DMS153 (cell line): Measurements from ENCODE around the gene ZNF566.
A peak's percentile ranks its signal among the peaks of the same experiment; 100 is the strongest.
"Not testable (repeated sequence)": the region's sequence is repeated elsewhere in the genome, so short reads cannot be mapped to it uniquely, and the experiment has no call there.

Experiments used
- DNase-seq: peaks from one replicate; lab custom pipeline; 2025; lab: John Stamatoyannopoulos, UW

The ZNF566 gene

GRCh38 chr19:36489118-36489919, at the start of gene ZNF566:
TSS of gene ZNF566 (minus strand) at chr19:36489561. CDS start at chr19:36476557, 13,004 bp downstream.
- peak; percentile 93 for DNase-seq

- DNase-seq, result no peak
These were observed 39.7 kb upstream of the ZNF566 start for GRCh38 chr19:36528921-36529518.

- DNase-seq, result peak; percentile 94
These were observed 39.0 kb upstream of the ZNF566 start, which contains the start of gene ZNF260 for GRCh38 chr19:36528194-36528920. TSS of gene ZNF260 (minus strand) at chr19:36528271. CDS start at chr19:36515238, 13,033 bp downstream.

GRCh38 chr19:36527873-36528193, 38.5 kb upstream of the ZNF566 start:
- DNase-seq, result no peak

GRCh38 chr19:36527341-36527740, 38.0 kb upstream of the ZNF566 start:
- no peak for DNase-seq

GRCh38 chr19:36526581-36526980, 37.2 kb upstream of the ZNF566 start:
- no peak for DNase-seq

GRCh38 chr19:36524617-36525016, 35.3 kb upstream of the ZNF566 start:
- DNase-seq, result no peak

GRCh38 chr19:36514012-36514612, 24.8 kb upstream of the ZNF566 start:
- no peak for DNase-seq

- no peak for DNase-seq
These were observed 19.0 kb upstream of the ZNF566 start for GRCh38 chr19:36508325-36508724.

- no peak for DNase-seq
These were observed 12.6 kb upstream of the ZNF566 start for GRCh38 chr19:36501973-36502372.

- DNase-seq, result no peak
These were observed 7.6 kb upstream of the ZNF566 start for GRCh38 chr19:36497001-36497400.

- not testable (repeated sequence) for DNase-seq
These were observed 3.5 kb upstream of the ZNF566 start for GRCh38 chr19:36492689-36493453.

GRCh38 chr19:36490846-36491245, 1.5 kb upstream of the ZNF566 start:
- DNase-seq, result not testable (repeated sequence)

GRCh38 chr19:36489920-36490415, 607 bp upstream of the ZNF566 start:
- DNase-seq, result peak; percentile 89

- DNase-seq, result no peak
These were observed 579 bp downstream of the ZNF566 start for GRCh38 chr19:36488846-36489117.

- no peak for DNase-seq
These were observed 1.1 kb downstream of the ZNF566 start for GRCh38 chr19:36488118-36488845.

GRCh38 chr19:36483653-36484052, 5.7 kb downstream of the ZNF566 start:
- DNase-seq, result no peak

GRCh38 chr19:36482876-36483275, 6.5 kb downstream of the ZNF566 start:
- no peak for DNase-seq

GRCh38 chr19:36460046-36460445, 29.3 kb downstream of the ZNF566 start:
- no peak for DNase-seq

- DNase-seq, result no peak
These were observed 32.5 kb downstream of the ZNF566 start for GRCh38 chr19:36456831-36457230.

- no peak for DNase-seq
These were observed 40.2 kb downstream of the ZNF566 start for GRCh38 chr19:36449059-36449670.
